Measurements from ENCODE around the gene TDRD9. TPM values are rescaled to one million over a fixed set of nuclear protein-coding genes. Genes with fewer than 3 reads are reported as not detected.

TDRD9 gene
- total RNA-seq, 1 experiment from 2014 or later, result not detected

DNA sequence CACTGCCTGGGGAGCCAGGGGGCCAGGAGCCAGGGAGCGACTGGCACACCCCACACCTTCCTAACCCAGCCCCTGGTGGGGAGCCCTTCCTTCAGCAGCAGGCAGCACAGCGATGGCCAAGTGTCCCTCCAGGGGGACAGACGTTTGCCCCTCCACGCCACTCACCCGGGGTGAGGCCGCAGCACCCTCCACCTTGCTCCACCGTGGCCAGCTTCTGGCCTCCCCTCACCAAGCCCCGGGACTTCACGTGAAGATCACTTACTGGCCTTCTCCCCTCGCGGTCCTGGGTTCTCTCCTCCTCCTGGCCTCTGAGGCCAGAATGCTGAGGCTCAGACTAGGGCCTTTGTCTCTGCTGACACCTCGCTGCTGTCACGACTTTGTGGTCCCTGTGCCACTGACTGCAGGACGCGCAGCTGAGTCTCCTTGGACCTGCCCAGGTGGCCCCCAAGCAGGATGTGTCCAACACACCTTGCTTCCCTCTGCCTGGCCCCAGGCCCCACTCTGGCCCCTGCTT, 153.8 kb downstream of the TDRD9 start:
- TF ChIP-seq, protein P1, sequence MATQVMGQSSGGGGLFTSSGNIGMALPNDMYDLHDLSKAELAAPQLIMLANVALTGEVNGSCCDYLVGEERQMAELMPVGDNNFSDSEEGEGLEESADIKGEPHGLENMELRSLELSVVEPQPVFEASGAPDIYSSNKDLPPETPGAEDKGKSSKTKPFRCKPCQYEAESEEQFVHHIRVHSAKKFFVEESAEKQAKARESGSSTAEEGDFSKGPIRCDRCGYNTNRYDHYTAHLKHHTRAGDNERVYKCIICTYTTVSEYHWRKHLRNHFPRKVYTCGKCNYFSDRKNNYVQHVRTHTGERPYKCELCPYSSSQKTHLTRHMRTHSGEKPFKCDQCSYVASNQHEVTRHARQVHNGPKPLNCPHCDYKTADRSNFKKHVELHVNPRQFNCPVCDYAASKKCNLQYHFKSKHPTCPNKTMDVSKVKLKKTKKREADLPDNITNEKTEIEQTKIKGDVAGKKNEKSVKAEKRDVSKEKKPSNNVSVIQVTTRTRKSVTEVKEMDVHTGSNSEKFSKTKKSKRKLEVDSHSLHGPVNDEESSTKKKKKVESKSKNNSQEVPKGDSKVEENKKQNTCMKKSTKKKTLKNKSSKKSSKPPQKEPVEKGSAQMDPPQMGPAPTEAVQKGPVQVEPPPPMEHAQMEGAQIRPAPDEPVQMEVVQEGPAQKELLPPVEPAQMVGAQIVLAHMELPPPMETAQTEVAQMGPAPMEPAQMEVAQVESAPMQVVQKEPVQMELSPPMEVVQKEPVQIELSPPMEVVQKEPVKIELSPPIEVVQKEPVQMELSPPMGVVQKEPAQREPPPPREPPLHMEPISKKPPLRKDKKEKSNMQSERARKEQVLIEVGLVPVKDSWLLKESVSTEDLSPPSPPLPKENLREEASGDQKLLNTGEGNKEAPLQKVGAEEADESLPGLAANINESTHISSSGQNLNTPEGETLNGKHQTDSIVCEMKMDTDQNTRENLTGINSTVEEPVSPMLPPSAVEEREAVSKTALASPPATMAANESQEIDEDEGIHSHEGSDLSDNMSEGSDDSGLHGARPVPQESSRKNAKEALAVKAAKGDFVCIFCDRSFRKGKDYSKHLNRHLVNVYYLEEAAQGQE (IDR thresholded peaks at IDR 0.05; ENCODE audit: insufficient read depth in 1 of 2, low read depth in 2 of 2, low read length in 1 of 2), result no peak
- TF ChIP-seq TCF7L2 (IDR thresholded peaks at IDR 0.05; ENCODE audit: low read depth, low read length), result no peak
- TF ChIP-seq POLR2AphosphoS5 (IDR thresholded peaks at IDR 0.05; ENCODE audit: low read depth, low read length), result no peak
- TF ChIP-seq, protein P2, sequence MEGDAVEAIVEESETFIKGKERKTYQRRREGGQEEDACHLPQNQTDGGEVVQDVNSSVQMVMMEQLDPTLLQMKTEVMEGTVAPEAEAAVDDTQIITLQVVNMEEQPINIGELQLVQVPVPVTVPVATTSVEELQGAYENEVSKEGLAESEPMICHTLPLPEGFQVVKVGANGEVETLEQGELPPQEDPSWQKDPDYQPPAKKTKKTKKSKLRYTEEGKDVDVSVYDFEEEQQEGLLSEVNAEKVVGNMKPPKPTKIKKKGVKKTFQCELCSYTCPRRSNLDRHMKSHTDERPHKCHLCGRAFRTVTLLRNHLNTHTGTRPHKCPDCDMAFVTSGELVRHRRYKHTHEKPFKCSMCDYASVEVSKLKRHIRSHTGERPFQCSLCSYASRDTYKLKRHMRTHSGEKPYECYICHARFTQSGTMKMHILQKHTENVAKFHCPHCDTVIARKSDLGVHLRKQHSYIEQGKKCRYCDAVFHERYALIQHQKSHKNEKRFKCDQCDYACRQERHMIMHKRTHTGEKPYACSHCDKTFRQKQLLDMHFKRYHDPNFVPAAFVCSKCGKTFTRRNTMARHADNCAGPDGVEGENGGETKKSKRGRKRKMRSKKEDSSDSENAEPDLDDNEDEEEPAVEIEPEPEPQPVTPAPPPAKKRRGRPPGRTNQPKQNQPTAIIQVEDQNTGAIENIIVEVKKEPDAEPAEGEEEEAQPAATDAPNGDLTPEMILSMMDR (IDR thresholded peaks at IDR 0.05), result no peak
- TF ChIP-seq SIN3A (IDR thresholded peaks at IDR 0.05; ENCODE audit: borderline replicate concordance, insufficient read depth, low read depth, low read length), result no peak
- no peaks in the 10 kb centered on the region for H3K27me3 ChIP-seq (ENCODE audit: control insufficient read depth, insufficient read depth, low read length)
- in situ Hi-C loops (cut with HindIII; ENCODE audit: low pct_unique_long_range_greater_than_20kb, low sequenced_read_pairs), result no loop called here
- intact Hi-C loops (cut with micrococcal nuclease; ENCODE audit: unreplicated experiment), result no loop called here
- no peak for DNase-seq (ENCODE audit: low read depth, low spot score)
- no peak for ATAC-seq
- CTCF ChIA-PET, result no interaction called here
- no peak overlapping the region for H3K4me3 ChIP-seq (ENCODE audit: low read depth in 2 of 2, low read length in 2 of 2)
- H3K36me3 ChIP-seq (ENCODE audit: control insufficient read depth, insufficient read depth, low read length), result no peaks in the 10 kb centered on the region
- BruUV-seq (replicated peaks), result no TSS peak
- 0 out of 2 replicates have a peak, but pooled peaks cover 3% of the 10 kb centered on the region for H3K4me1 ChIP-seq (ENCODE audit: control insufficient read depth, insufficient read depth, low read length)
- POLR2A ChIA-PET, result no interaction called here
- no peaks in the 10 kb centered on the region for H3K9me3 ChIP-seq (ENCODE audit: control insufficient read depth, insufficient read depth, low read depth, low read length)
- no peak overlapping the region for H3K27ac ChIP-seq (ENCODE audit: low read length)

DNA sequence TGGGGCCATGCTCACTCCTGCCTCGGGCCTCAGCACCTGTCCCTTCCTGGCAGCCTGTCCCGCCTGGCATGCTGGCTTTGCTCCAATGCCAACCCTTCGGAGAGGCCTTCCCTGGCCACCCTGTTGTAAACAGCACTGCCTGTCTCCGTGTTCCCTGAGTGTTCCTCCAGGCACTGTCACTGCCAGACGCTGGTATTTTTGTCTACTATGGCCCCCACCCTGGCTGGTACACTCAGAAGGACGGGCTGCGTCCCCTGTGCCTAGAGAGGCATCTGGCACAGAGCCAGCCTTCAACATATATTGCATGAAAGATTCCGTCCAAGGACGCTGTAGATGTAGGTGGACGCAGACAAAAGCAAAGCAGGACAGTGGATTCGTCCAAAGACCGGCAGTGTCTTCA, 154.6 kb downstream of the TDRD9 start:
- H3K36me3 ChIP-seq (ENCODE audit: control insufficient read depth, insufficient read depth, low read length), result no peaks in the 10 kb centered on the region
- intact Hi-C loops (cut with micrococcal nuclease; ENCODE audit: unreplicated experiment), result no loop called here
- ChIA-PET CTCF (no interaction called here), POLR2A (no interaction called here)
- H3K4me3 ChIP-seq (ENCODE audit: low read depth in 2 of 2, low read length in 2 of 2), result no peak overlapping the region
- BruUV-seq (replicated peaks), result no TSS peak
- H3K9me3 ChIP-seq (ENCODE audit: control insufficient read depth, insufficient read depth, low read depth, low read length), result no peaks in the 10 kb centered on the region
- TF ChIP-seq, protein P1 (IDR thresholded peaks at IDR 0.05; ENCODE audit: insufficient read depth in 1 of 2, low read depth in 2 of 2, low read length in 1 of 2), result no peak
- TF ChIP-seq SIN3A (IDR thresholded peaks at IDR 0.05; ENCODE audit: borderline replicate concordance, insufficient read depth, low read depth, low read length) (no peak), TCF7L2 (IDR thresholded peaks at IDR 0.05; ENCODE audit: low read depth, low read length) (no peak), POLR2AphosphoS5 (IDR thresholded peaks at IDR 0.05; ENCODE audit: low read depth, low read length) (no peak)
- TF ChIP-seq, protein P2 (IDR thresholded peaks at IDR 0.05), result no peak
- H3K27me3 ChIP-seq (ENCODE audit: control insufficient read depth, insufficient read depth, low read length), result no peaks in the 10 kb centered on the region
- H3K27ac ChIP-seq (ENCODE audit: low read length), result no peak overlapping the region
- in situ Hi-C loops (cut with HindIII; ENCODE audit: low pct_unique_long_range_greater_than_20kb, low sequenced_read_pairs), result no loop called here
- no peak for ATAC-seq
- H3K4me1 ChIP-seq (ENCODE audit: control insufficient read depth, insufficient read depth, low read length), result 0 out of 2 replicates have a peak, but pooled peaks cover 3% of the 10 kb centered on the region
- no peak for DNase-seq (ENCODE audit: low read depth, low spot score)

All from Panc1 (cell line).